GM21515 (cell line): ENCODE data around the gene KCTD5.
A peak's percentile ranks its signal among the peaks of the same experiment; 100 is the strongest.

Experiments
- ATAC-seq: cut with Tn5 transposase; IDR thresholded peaks from one replicate; pipeline ENCODE4 v1.9.1; 2021; ENCODE audit not compliant: unreplicated experiment

KCTD5 gene

DNA sequence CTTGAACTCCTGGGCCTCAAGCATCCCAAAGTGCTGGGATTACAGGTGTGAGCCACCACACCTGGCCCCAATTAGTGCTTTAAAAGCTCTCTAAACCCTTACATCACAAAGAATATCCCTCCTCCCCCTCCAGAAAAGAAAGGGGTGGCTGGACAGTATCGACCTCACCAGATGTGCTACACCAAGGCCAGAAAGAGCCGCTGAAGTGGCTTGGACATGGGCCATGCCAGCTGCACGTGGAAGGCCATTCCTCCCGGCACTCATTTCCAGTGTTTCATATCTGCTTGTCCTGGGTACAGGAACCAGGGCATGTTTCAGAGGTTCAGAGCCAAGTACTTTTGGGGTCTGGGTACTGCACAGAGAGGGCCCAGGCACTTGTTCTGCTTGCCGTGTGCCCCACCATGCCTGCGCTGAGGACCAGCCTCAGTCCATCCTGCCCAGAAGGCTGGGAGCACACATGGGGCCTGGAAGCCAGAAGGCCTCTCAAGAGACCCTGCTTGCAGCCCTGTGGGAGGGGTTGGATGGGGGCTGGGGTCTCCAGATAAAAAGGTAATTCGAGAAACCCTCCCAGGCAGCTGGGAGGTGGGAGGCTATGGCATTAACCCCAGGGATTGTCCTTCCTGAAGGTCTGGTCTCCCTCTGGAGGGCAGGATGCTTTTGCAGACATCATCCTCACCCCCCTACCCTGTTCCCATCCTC, 66.6 kb downstream of the KCTD5 start:
- ATAC-seq, result no peak

DNA sequence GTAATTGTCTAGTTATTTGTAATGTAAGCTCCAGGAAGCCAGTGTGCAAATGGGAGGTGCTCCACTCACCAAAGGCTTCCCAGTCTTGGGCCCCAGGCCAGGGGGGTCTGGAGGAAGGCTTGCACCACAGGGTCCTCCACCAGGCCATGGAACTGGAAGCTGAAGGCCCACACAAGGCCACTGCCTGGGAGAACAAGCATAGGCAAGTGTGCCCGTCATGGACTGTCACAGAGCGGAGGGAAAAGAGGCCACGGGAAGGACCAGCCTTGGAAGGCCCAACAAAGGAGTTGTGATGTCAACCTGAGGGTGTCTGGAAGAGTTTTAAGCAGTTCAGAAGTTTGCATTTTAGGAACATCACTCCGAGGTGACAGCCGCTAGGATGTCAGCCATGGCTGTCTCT, 67.2 kb downstream of the KCTD5 start:
- ATAC-seq, result no peak

DNA sequence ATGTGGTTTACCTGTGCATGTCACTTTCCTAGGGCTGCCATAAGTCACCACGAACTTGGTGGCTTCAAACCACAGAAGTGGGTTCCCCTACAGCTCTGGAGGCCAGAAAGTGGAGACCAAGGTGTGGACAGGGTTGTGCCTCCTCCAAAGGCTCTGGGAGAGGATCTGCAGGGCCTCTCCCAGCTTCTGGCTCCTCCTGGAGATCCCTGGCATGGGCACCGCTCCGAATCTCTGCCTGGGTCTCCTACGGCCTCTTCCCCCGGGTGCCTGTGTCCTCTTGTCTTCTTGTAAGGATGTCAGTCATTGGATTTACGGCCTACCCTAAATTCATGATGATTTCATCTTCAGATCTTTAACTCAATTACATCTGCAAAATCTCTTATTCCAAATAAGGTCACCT, 67.6 kb downstream of the KCTD5 start:
- ATAC-seq, result no peak

GRCh38 chr16:2751577-2752034, 69.3 kb downstream of the KCTD5 start:
- peak; percentile 37 for ATAC-seq

GRCh38 chr16:2752035-2752849, 69.9 kb downstream of the KCTD5 start, which contains the start of gene SRRM2:
SRRM2 (plus strand) TSS chr16:2752638; CDS start chr16:2756365, 3,727 bp downstream.
- ATAC-seq, result peak; percentile 74

- peak; percentile 29 for ATAC-seq
These were observed 70.8 kb downstream of the KCTD5 start for GRCh38 chr16:2752850-2753732.

DNA sequence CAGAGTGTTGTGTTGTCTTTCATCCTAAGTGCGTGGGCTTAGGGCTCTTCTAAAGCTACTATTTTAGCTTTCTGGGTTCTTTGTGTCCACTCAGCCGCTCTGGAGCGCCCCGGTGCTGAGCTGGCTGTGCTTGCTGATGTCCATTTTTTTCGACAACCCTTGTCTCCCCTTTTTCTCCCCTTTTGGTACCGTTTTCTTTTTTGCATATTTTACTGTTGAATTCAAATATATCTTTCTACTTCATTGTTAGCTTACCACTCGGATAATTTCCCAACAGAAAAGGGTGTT, 71.4 kb downstream of the KCTD5 start:
- ATAC-seq, result no peak

GRCh38 chr16:2755158-2755557, 72.8 kb downstream of the KCTD5 start:
- ATAC-seq, result no peak

DNA sequence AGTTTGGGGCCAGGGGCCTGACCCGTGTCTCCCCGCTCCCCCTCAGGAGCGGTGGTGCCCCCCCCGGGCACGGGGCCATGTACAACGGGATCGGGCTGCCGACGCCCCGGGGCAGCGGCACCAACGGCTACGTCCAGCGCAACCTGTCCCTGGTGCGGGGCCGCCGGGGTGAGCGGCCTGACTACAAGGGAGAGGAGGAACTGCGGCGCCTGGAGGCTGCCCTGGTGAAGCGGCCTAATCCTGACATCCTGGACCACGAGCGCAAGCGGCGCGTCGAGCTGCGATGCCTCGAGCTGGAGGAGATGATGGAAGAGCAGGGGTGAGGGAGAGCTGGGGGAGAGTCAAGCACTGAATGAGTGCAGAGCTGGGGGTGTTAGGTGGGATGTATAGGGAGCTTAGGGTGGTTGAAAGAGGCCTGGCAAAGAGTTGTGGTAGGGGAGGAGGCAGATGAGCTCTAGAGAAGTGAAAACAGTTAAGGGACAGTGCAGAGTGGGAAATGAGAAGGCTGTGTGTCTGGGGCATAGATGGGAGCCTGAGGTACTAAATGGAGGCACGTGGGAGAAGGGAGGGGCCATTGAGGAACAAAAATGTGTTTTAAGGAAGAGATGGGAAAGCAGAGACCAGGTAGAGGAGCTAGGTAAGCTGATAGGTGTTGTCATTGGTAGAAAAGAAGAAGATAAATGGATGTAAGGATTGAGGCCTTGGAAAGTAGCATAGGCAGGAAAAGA, 74.1 kb downstream of the KCTD5 start:
- ATAC-seq, result no peak

- no peak for ATAC-seq
These were observed 75.0 kb downstream of the KCTD5 start for GRCh38 chr16:2757344-2757743.
